IMR-90 (cell line): ENCODE data around the gene NPAS1. TPM values are rescaled to one million over a fixed set of nuclear protein-coding genes. Genes with fewer than 3 reads are reported as not detected.

Source experiments
- ATAC-seq: fragments of 200-7000 bp; cut with Tn5 transposase; 2 replicates; pipeline ENCODE4 v1.9.1; 2020; ENCODE audit warnings: low read depth, mild to moderate bottlenecking, moderate library complexity
- BruUV-seq: library from RNA; stranded (reverse); fragments of 400-500 nt; replicated peaks from 2 replicates; lab custom pipeline; 2021; lab: Mats Ljungman, UMichigan
- CTCF ChIA-PET: fragments of 300-600 bp; formaldehyde crosslinking; extraction: SDS; loops from one replicate; lab custom pipeline; 2021; ENCODE audit warnings: antibody characterized with exemption; lab: Yijun Ruan, JAX
- POLR2A ChIA-PET: fragments of 300-600 bp; sonication (Branson Sonifier 250); formaldehyde crosslinking; loops from one replicate; lab custom pipeline; 2022; ENCODE audit warnings: antibody characterized with exemption; ENCODE audit not compliant: unreplicated experiment; lab: Charles Lee
- DNase-seq: peaks from one replicate; pipeline ENCODE4 v3.0.0; 2013
- H2AFZ ChIP-seq: replicated peaks from 2 replicates; pipeline ENCODE3; 2013; ENCODE audit warnings: low read length, mild to moderate bottlenecking; ENCODE audit not compliant: poor library complexity
- H2AK5ac ChIP-seq: 2 replicates; pipeline ENCODE4 v1.6.1; 2013; ENCODE audit warnings: low read depth, low read length, inconsistent platforms
- H2AK9ac ChIP-seq: replicated peaks from 2 replicates; pipeline ENCODE3; 2013; ENCODE audit warnings: mild to moderate bottlenecking, low read depth, low read length, moderate library complexity; ENCODE audit not compliant: poor library complexity
- H2BK120ac ChIP-seq: 2 replicates; pipeline ENCODE4 v1.6.1; 2013; ENCODE audit warnings: low read depth, low read length, inconsistent platforms
- H2BK15ac ChIP-seq: 3 replicates; pipeline ENCODE4 v1.6.1; 2013; ENCODE audit warnings: low read depth, low read length, inconsistent platforms
- H2BK20ac ChIP-seq: 2 replicates; pipeline ENCODE4 v1.6.1; 2013; ENCODE audit warnings: low read depth, mild to moderate bottlenecking, inconsistent platforms, low read length, moderate library complexity
- H2BK5ac ChIP-seq: 2 replicates; pipeline ENCODE4 v1.6.1; 2013; ENCODE audit warnings: mild to moderate bottlenecking, low read depth, low read length, inconsistent platforms; ENCODE audit not compliant: poor library complexity, severe bottlenecking
- H3K14ac ChIP-seq: replicated peaks from 2 replicates; pipeline ENCODE4 v1.6.1; 2013; ENCODE audit warnings: low read depth, low read length, inconsistent platforms
- H3K18ac ChIP-seq: 2 replicates; pipeline ENCODE4 v1.6.1; 2013; ENCODE audit warnings: low read depth, low read length, control low read depth
- H3K23ac ChIP-seq: 2 replicates; pipeline ENCODE4 v1.6.1; 2013; ENCODE audit warnings: low read depth, low read length, inconsistent platforms
- H3K27ac ChIP-seq: 2 replicates; pipeline ENCODE4 v1.5.1; 2013; ENCODE audit warnings: mild to moderate bottlenecking, control low read depth, low read length; ENCODE audit not compliant: insufficient read depth
- H3K27me3 ChIP-seq: 2 replicates; pipeline ENCODE4 v1.6.1; 2013; ENCODE audit warnings: low read length; ENCODE audit not compliant: control insufficient read depth, insufficient read depth
- H3K36me3 ChIP-seq: 2 replicates; pipeline ENCODE4 v1.6.1; 2013; ENCODE audit warnings: low read length, mixed read lengths; ENCODE audit not compliant: control insufficient read depth, insufficient read depth
- H3K4ac ChIP-seq: 2 replicates; pipeline ENCODE4 v1.6.1; 2013; ENCODE audit warnings: low read depth, low read length, inconsistent platforms
- H3K4me1 ChIP-seq: 2 replicates; pipeline ENCODE4 v1.6.1; 2013; ENCODE audit warnings: low read length, mixed read lengths; ENCODE audit not compliant: control insufficient read depth, insufficient read depth
- H3K4me2 ChIP-seq: 2 replicates; pipeline ENCODE4 v1.6.1; 2013; ENCODE audit warnings: low read depth, mild to moderate bottlenecking, control low read depth, low read length, moderate library complexity
- H3K4me3 ChIP-seq: 2 replicates; pipeline ENCODE4 v1.5.1; 2013; ENCODE audit warnings: low read depth, mild to moderate bottlenecking, control low read depth, low read length, moderate library complexity; ENCODE audit not compliant: insufficient read depth
- H3K56ac ChIP-seq: 2 replicates; pipeline ENCODE4 v1.6.1; 2013; ENCODE audit warnings: low read length, inconsistent platforms; ENCODE audit not compliant: insufficient read depth; ENCODE audit errors: extremely low read depth
- H3K79me1 ChIP-seq, 2 experiments: 2 replicates each; pipeline ENCODE4 v1.6.1; 2013; ENCODE audit warnings: low read length in 2 of 2, inconsistent platforms in 1 of 2, low read depth in 1 of 2
- H3K9ac ChIP-seq: 2 replicates; pipeline ENCODE4 v1.6.1; 2013; ENCODE audit warnings: low read depth, low read length, control low read depth
- H3K9me1 ChIP-seq: 2 replicates; pipeline ENCODE4 v1.6.1; 2013; ENCODE audit warnings: low read length, inconsistent platforms; ENCODE audit not compliant: insufficient read depth
- H3K9me3 ChIP-seq: 2 replicates; pipeline ENCODE4 v1.6.1; 2013; ENCODE audit warnings: low read length; ENCODE audit not compliant: control insufficient read depth, insufficient read depth
- H4K20me1 ChIP-seq: 2 replicates; pipeline ENCODE4 v1.6.1; 2013; ENCODE audit warnings: low read length, inconsistent platforms; ENCODE audit not compliant: insufficient read depth
- H4K5ac ChIP-seq: 2 replicates; pipeline ENCODE4 v1.6.1; 2013; ENCODE audit warnings: mild to moderate bottlenecking, low read depth, low read length, control low read depth
- H4K8ac ChIP-seq, 2 experiments: 2 replicates each; pipeline ENCODE4 v1.6.1; 2013; ENCODE audit warnings: low read depth in 2 of 2, low read length in 2 of 2, control low read depth in 1 of 2, inconsistent platforms in 1 of 2
- H4K91ac ChIP-seq: 2 replicates; pipeline ENCODE4 v1.6.1; 2013; ENCODE audit warnings: low read depth, low read length, inconsistent platforms; ENCODE audit not compliant: insufficient read depth
- BHLHE40 ChIP-seq: fragments of 150-350 bp; IDR thresholded peaks from 2 replicates; pipeline ENCODE4 v1.6.1; 2016; ENCODE audit warnings: mild to moderate bottlenecking, low read depth, low read length
- CEBPB ChIP-seq: IDR thresholded peaks from 2 replicates; pipeline ENCODE4 v1.6.1; 2012; ENCODE audit warnings: low read depth, low read length, improper control_type of control experiment
- CHD1 ChIP-seq: IDR thresholded peaks from 2 replicates; pipeline ENCODE4 v1.6.1; 2012; ENCODE audit warnings: low read depth, low read length, improper control_type of control experiment
- FOS ChIP-seq: fragments of 150-350 bp; IDR thresholded peaks from 2 replicates; pipeline ENCODE4 v1.6.1; 2016; ENCODE audit warnings: low read depth, low read length
- MAFK ChIP-seq: IDR thresholded peaks from 2 replicates; pipeline ENCODE4 v1.6.1; 2012; ENCODE audit warnings: low read depth, low read length, improper control_type of control experiment
- MAZ ChIP-seq: IDR thresholded peaks from 2 replicates; pipeline ENCODE4 v1.6.1; 2012; ENCODE audit warnings: low read depth, mild to moderate bottlenecking, low read length, improper control_type of control experiment, moderate library complexity, borderline replicate concordance
- MXI1 ChIP-seq: IDR thresholded peaks from 2 replicates; pipeline ENCODE4 v1.6.1; 2012; ENCODE audit warnings: low read depth, mild to moderate bottlenecking, low read length, moderate library complexity, borderline replicate concordance
- NFE2L2 ChIP-seq: fragments of 150-350 bp; IDR thresholded peaks from 2 replicates; pipeline ENCODE4 v1.6.1; 2016; ENCODE audit warnings: low read depth, mild to moderate bottlenecking, low read length
- POLR2A ChIP-seq: IDR thresholded peaks from 2 replicates; pipeline ENCODE4 v1.6.1; 2012; ENCODE audit warnings: mild to moderate bottlenecking, low read depth, low read length
- RAD21 ChIP-seq: IDR thresholded peaks from 2 replicates; pipeline ENCODE4 v1.6.1; 2012; ENCODE audit warnings: low read length, improper control_type of control experiment
- RCOR1 ChIP-seq: IDR thresholded peaks from 2 replicates; pipeline ENCODE4 v1.6.1; 2012; ENCODE audit warnings: mild to moderate bottlenecking, low read length, improper control_type of control experiment; ENCODE audit not compliant: insufficient replicate concordance
- RFX5 ChIP-seq: IDR thresholded peaks from 2 replicates; pipeline ENCODE4 v1.8.0; 2012; ENCODE audit warnings: low read depth, mild to moderate bottlenecking, low read length, moderate library complexity
- SMC3 ChIP-seq: fragments of 150-350 bp; IDR thresholded peaks from 2 replicates; pipeline ENCODE4 v1.6.1; 2016; ENCODE audit warnings: low read depth, mild to moderate bottlenecking, antibody characterized with exemption, low read length, moderate library complexity
- WGBS, 2 experiments: methylation state at CpG; one replicate each; pipeline versions ENCODE4 v1.1.5 to v1.1.7; 2013; ENCODE audit warnings: missing lambda C conversion rate in 2 of 2; ENCODE audit not compliant: insufficient read length in 1 of 2; ENCODE audit errors: extremely low coverage in 2 of 2; 5-methylcytosine and 5-hydroxymethylcytosine counted together
- dilution Hi-C: fragments of 300-500 bp; cut with HindIII; formaldehyde crosslinking; loops from one replicate; pipeline ENCODE4 v1.14.3; 2018; ENCODE audit warnings: low sequenced_read_pairs; ENCODE audit not compliant: unreplicated experiment
- in situ Hi-C: fragments of 300-500 bp; cut with MboI; formaldehyde crosslinking; loops from 3 replicates; pipeline ENCODE4 v1.14.3; 2019; ENCODE audit warnings: low sequenced_read_pairs, inconsistent platforms, mixed read lengths
- intact Hi-C: fragments of 100-400 bp; cut with micrococcal nuclease; formaldehyde crosslinking; loops from 2 replicates; pipeline ENCODE4 v1.10.0; 2022
- polyA plus RNA-seq, 3 experiments: library from polyadenylated mRNA; depleted of rRNA; stranded (reverse); fragments of >200 nt; gene quantifications; 2 replicates each; pipeline ENCODE4 v1.2.3, GENCODE V29; 2012; ENCODE audit warnings: low replicate concordance in 1 of 3
- total RNA-seq: library from RNA; depleted of rRNA; stranded (reverse); fragments of >200 nt; gene quantifications from 2 replicates; pipeline ENCODE4 v1.2.3, GENCODE V29; 2012
- TF ChIP-seq, protein P1 (sequence below): conservative IDR thresholded peaks from 2 replicates; pipeline ENCODE4 v1.5.1; 2012; ENCODE audit warnings: mild to moderate bottlenecking, low read depth, low read length, improper control_type of control experiment
- TF ChIP-seq, protein P2 (sequence below): fragments of 150-350 bp; IDR thresholded peaks from 2 replicates; pipeline ENCODE4 v1.6.1; 2017; ENCODE audit warnings: mild to moderate bottlenecking, antibody characterized with exemption, low read length, low read depth
- TF ChIP-seq, protein P3 (sequence below): fragments of 150-350 bp; IDR thresholded peaks from 2 replicates; pipeline ENCODE4 v1.6.1; 2016; ENCODE audit warnings: low read depth, mild to moderate bottlenecking, low read length, moderate library complexity, borderline replicate concordance

NPAS1 gene
- total and polyA plus RNA-seq, 2 of the 4 experiments (the other 2 are of a cell fraction) = 0.36 to 5.7 TPM

DNA sequence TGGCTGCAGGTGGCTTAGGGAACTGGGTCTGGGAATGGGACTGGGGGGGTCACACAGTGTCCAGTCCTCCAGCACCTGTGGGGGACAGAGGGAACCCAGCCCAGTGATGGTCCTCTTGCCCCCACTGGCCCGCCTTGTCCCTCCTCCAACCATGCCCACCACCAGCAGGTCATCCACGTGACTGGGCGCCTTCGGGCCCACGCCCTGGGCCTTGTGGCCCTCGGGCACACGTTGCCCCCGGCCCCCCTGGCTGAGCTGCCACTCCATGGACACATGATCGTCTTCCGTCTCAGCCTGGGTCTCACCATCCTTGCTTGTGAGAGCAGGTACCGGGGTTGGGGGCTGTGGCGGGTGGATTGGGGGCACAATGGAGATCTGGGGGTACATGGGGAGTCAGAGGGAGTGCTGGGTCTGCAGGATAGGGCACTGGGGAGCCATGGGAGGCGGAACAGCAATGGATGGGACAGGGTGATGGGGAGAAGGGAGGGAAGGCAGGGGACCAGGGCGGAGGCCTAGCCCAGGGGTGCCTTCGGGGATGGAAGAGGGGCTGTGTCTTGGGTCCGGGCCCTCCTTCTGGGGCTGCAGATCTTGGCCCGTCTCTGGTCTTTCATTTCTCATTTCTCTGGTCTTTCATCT, 19.7 kb downstream of the NPAS1 start:
- Histone ChIP-seq H3K18ac (no peak overlapping the region), H3K9me3 (no peaks in the 10 kb centered on the region), H3K79me1 (0 out of 4 replicates have a peak, but pooled peaks cover 0 to 2% of the 10 kb centered on the region in 2 experiments), H3K4me1 (peaks cover 2% of the 10 kb centered on the region), H3K9ac (no peak overlapping the region), H3K23ac (no peak overlapping the region), H2BK5ac (no peak overlapping the region), H3K27ac (no peak overlapping the region), H3K4me3 (no peak overlapping the region), H2AK5ac (no peak overlapping the region), H2AFZ (no peak overlapping the region), H3K36me3 (no peaks in the 10 kb centered on the region), H4K91ac (no peak overlapping the region), H3K9me1 (peaks cover 5% of the 10 kb centered on the region; the same call in 1 of the 2 replicates), H2BK120ac (no peak overlapping the region), H4K5ac (no peak overlapping the region), H2AK9ac (no peak overlapping the region), H2BK20ac (no peak overlapping the region), H4K20me1 (no peaks in the 10 kb centered on the region), H3K14ac (no peak overlapping the region), H3K4ac (no peak overlapping the region), H3K27me3 (no peaks in the 10 kb centered on the region), H3K56ac (no peak overlapping the region), H2BK15ac (no peak overlapping the region), H3K4me2 (no peak overlapping the region), H4K8ac (no peak overlapping the region)
- dilution Hi-C loops (no loop called here), in situ Hi-C loops (no loop called here), intact Hi-C loops (loop anchor here (5.0 kb wide), 1 partner anchor 73 kb away; the partner anchor contains the start of gene ZC3H4)
- ATAC-seq = no peak
- 93% methylated on average over 3 of the region's 17 CpGs; no CpG with 5 or more reads in 1 of the 2 experiments for WGBS, 2 experiments
- no TSS peak for BruUV-seq
- TF ChIP-seq MXI1 = no peak
- no peak for TF ChIP-seq CEBPB
- no peak for TF ChIP-seq RCOR1
- TF ChIP-seq CHD1 = no peak
- no peak for TF ChIP-seq RFX5
- TF ChIP-seq BHLHE40 = no peak
- TF ChIP-seq RAD21 = no peak
- no peak for TF ChIP-seq SMC3
- TF ChIP-seq FOS = no peak
- TF ChIP-seq MAFK = no peak
- no peak for TF ChIP-seq POLR2A
- TF ChIP-seq, protein P1, sequence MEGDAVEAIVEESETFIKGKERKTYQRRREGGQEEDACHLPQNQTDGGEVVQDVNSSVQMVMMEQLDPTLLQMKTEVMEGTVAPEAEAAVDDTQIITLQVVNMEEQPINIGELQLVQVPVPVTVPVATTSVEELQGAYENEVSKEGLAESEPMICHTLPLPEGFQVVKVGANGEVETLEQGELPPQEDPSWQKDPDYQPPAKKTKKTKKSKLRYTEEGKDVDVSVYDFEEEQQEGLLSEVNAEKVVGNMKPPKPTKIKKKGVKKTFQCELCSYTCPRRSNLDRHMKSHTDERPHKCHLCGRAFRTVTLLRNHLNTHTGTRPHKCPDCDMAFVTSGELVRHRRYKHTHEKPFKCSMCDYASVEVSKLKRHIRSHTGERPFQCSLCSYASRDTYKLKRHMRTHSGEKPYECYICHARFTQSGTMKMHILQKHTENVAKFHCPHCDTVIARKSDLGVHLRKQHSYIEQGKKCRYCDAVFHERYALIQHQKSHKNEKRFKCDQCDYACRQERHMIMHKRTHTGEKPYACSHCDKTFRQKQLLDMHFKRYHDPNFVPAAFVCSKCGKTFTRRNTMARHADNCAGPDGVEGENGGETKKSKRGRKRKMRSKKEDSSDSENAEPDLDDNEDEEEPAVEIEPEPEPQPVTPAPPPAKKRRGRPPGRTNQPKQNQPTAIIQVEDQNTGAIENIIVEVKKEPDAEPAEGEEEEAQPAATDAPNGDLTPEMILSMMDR = no peak
- TF ChIP-seq, protein P2, sequence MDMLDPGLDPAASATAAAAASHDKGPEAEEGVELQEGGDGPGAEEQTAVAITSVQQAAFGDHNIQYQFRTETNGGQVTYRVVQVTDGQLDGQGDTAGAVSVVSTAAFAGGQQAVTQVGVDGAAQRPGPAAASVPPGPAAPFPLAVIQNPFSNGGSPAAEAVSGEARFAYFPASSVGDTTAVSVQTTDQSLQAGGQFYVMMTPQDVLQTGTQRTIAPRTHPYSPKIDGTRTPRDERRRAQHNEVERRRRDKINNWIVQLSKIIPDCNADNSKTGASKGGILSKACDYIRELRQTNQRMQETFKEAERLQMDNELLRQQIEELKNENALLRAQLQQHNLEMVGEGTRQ = no peak
- TF ChIP-seq NFE2L2 = no peak
- TF ChIP-seq, protein P3, sequence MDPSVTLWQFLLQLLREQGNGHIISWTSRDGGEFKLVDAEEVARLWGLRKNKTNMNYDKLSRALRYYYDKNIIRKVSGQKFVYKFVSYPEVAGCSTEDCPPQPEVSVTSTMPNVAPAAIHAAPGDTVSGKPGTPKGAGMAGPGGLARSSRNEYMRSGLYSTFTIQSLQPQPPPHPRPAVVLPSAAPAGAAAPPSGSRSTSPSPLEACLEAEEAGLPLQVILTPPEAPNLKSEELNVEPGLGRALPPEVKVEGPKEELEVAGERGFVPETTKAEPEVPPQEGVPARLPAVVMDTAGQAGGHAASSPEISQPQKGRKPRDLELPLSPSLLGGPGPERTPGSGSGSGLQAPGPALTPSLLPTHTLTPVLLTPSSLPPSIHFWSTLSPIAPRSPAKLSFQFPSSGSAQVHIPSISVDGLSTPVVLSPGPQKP = no peak
- no peak for TF ChIP-seq MAZ
- no peak for DNase-seq
- ChIA-PET POLR2A (no interaction called here), CTCF (no interaction called here)
